HCT116 (cell line): ENCODE results near the gene CERCAM. TPM values are rescaled to one million over a fixed set of nuclear protein-coding genes. Genes with fewer than 3 reads are reported as not detected.

ENCODE experiments used
- ATAC-seq: fragments of 200-7000 bp; cut with Tn5 transposase; 2 replicates; pipeline ENCODE4 v1.9.1; 2020; ENCODE audit warnings: mild to moderate bottlenecking, moderate library complexity
- BruUV-seq: library from RNA; stranded (reverse); fragments of 400-500 nt; replicated peaks from 2 replicates; lab custom pipeline; 2021; lab: Mats Ljungman, UMichigan
- CTCF ChIA-PET: fragments of 300-600 bp; sonication (Branson Sonifier 250); formaldehyde crosslinking; loops from one replicate; lab custom pipeline; 2021; ENCODE audit warnings: antibody characterized with exemption; lab: Charles Lee
- POLR2A ChIA-PET: fragments of 300-600, 350-600 bp; sonication (Branson Sonifier 250); formaldehyde crosslinking; loops from one replicate; lab custom pipeline; 2021; ENCODE audit warnings: antibody characterized with exemption; lab: Charles Lee
- RAD21 ChIA-PET, 2 experiments: fragments of 300-600 bp; sonication (Branson Sonifier 250); formaldehyde crosslinking; loops; one replicate each; lab custom pipeline; 2023; ENCODE audit warnings: low total read pairs in 2 of 2; ENCODE audit not compliant: uncharacterized antibody in 2 of 2, unreplicated experiment in 2 of 2, low non-redundant PET in 1 of 2; lab: Charles Lee
- DNase-seq: peaks from one replicate; pipeline ENCODE4 v3.0.0-alpha.2; 2010; ENCODE audit warnings: low read depth, low spot score
- H2AFZ ChIP-seq: fragments of 200-600 bp; shearing (Covaris generic), sonication (generic); 2 replicates; pipeline ENCODE4 v1.6.1; 2017; ENCODE audit warnings: low read depth, mixed run types, mixed read lengths, antibody characterized with exemption, low read length; ENCODE audit not compliant: poor library complexity, severe bottlenecking
- H3K27ac ChIP-seq: 2 replicates; pipeline ENCODE4 v1.5.1; 2012; ENCODE audit warnings: low read depth, low read length
- H3K27me3 ChIP-seq: fragments of 200-600 bp; sonication (generic); 2 replicates; pipeline ENCODE4 v1.6.1; 2016; ENCODE audit warnings: mixed run types, low read length, mixed read lengths; ENCODE audit not compliant: insufficient read depth
- H3K36me3 ChIP-seq, 2 experiments: fragments of 200-500 bp in 1 of 2; fragments of 200-600 bp in 1 of 2; sonication (Bioruptor generic) in 1 of 2; sonication (generic) in 1 of 2; 2 replicates each; pipeline versions ENCODE4 v1.5.1 to v1.6.1; 2014 to 2016; ENCODE audit warnings: low read length in 2 of 2, inconsistent platforms in 1 of 2, mixed read lengths in 1 of 2, mixed run types in 1 of 2; ENCODE audit not compliant: insufficient read depth in 2 of 2, control insufficient read depth in 1 of 2
- H3K4me1 ChIP-seq, 2 experiments: fragments of 200-600 bp in 1 of 2; sonication (generic) in 1 of 2; 2 replicates each; pipeline versions ENCODE4 v1.5.1 to v1.6.1; 2012 to 2017; ENCODE audit warnings: low read length in 2 of 2, inconsistent platforms in 1 of 2, mild to moderate bottlenecking in 1 of 2, mixed read lengths in 1 of 2, mixed run types in 1 of 2, moderate library complexity in 1 of 2; ENCODE audit not compliant: insufficient read depth in 2 of 2, control insufficient read depth in 1 of 2
- H3K4me2 ChIP-seq: fragments of 200-600 bp; sonication (generic); 2 replicates; pipeline ENCODE4 v1.6.1; 2017; ENCODE audit warnings: mixed run types, low read length, mixed read lengths
- H3K4me3 ChIP-seq, 2 experiments: fragments of 200-600 bp in 1 of 2; sonication (generic) in 1 of 2; replicated peaks in 1 of 2; 2 replicates each; pipeline ENCODE4 v1.5.1; 2011 to 2016; ENCODE audit warnings: low read length in 2 of 2, control low read depth in 1 of 2, low read depth in 1 of 2, mild to moderate bottlenecking in 1 of 2, mixed read lengths in 1 of 2, mixed run types in 1 of 2
- H3K79me2 ChIP-seq: fragments of 200-600 bp; sonication (generic); 2 replicates; pipeline ENCODE4 v1.6.1; 2017; ENCODE audit warnings: mild to moderate bottlenecking, mixed run types, low read length, moderate library complexity, mixed read lengths; ENCODE audit not compliant: insufficient read depth
- H3K9ac ChIP-seq: fragments of 200-600 bp; sonication (generic); 2 replicates; pipeline ENCODE4 v1.6.1; 2016; ENCODE audit warnings: low read length, mixed read lengths
- H3K9me2 ChIP-seq: fragments of 200-600 bp; sonication (generic), shearing (Covaris generic); 2 replicates; pipeline ENCODE4 v1.6.1; 2017; ENCODE audit warnings: mixed run types, mild to moderate bottlenecking, moderate library complexity; ENCODE audit not compliant: insufficient read depth
- H3K9me3 ChIP-seq, 2 experiments: fragments of 200-500 bp in 1 of 2; fragments of 200-600 bp in 1 of 2; sonication (Bioruptor generic) in 1 of 2; sonication (generic) in 1 of 2; 2 replicates each; pipeline ENCODE4 v1.6.1; 2014 to 2017; ENCODE audit warnings: low read length in 2 of 2, mixed read lengths in 2 of 2, inconsistent platforms in 1 of 2, low read depth in 1 of 2, mild to moderate bottlenecking in 1 of 2, mixed run types in 1 of 2, moderate library complexity in 1 of 2; ENCODE audit not compliant: control insufficient read depth in 1 of 2, insufficient read depth in 1 of 2
- H4K20me1 ChIP-seq: fragments of 200-600 bp; sonication (generic), shearing (Covaris generic); 2 replicates; pipeline ENCODE4 v1.6.1; 2017; ENCODE audit warnings: mixed run types, mild to moderate bottlenecking, moderate library complexity; ENCODE audit not compliant: insufficient read depth
- CBX3 ChIP-seq: IDR thresholded peaks from 2 replicates; pipeline ENCODE4 v1.6.1; 2012; ENCODE audit warnings: low read depth
- CEBPB ChIP-seq: IDR thresholded peaks from 2 replicates; pipeline ENCODE4 v1.6.1; 2012; ENCODE audit warnings: low read depth
- CTCF ChIP-seq, 3 experiments: fragments of 200-600 bp in 1 of 3; sonication (generic) in 1 of 3; IDR thresholded peaks in 2 of 3; conservative IDR thresholded peaks in 1 of 3; 2 replicates each; pipeline ENCODE4 v1.5.1; 2012 to 2017; ENCODE audit warnings: low read depth in 2 of 3, low read length in 2 of 3, antibody characterized with exemption in 1 of 3, borderline replicate concordance in 1 of 3, control low read depth in 1 of 3, mild to moderate bottlenecking in 1 of 3, mixed read lengths in 1 of 3, mixed run types in 1 of 3, moderate library complexity in 1 of 3; ENCODE audit not compliant: insufficient read depth in 1 of 3
- EZH2 ChIP-seq: fragments of 200-600 bp; sonication (generic); IDR thresholded peaks from 2 replicates; pipeline ENCODE4 v1.6.1; 2017; ENCODE audit warnings: antibody characterized with exemption, mixed run types
- SP1 ChIP-seq: IDR thresholded peaks from 2 replicates; pipeline ENCODE4 v1.6.1; 2012; ENCODE audit warnings: low read depth
- SRF ChIP-seq: IDR thresholded peaks from 2 replicates; pipeline ENCODE4 v1.6.1; 2012; ENCODE audit warnings: low read depth
- ZBTB33 ChIP-seq: IDR thresholded peaks from 2 replicates; pipeline ENCODE4 v1.6.1; 2011; ENCODE audit warnings: mild to moderate bottlenecking, low read length, moderate library complexity; ENCODE audit not compliant: insufficient replicate concordance; ENCODE audit errors: extremely low read depth
- ZNF274 ChIP-seq: fragments of 200-500 bp; sonication (Bioruptor generic); IDR thresholded peaks from 2 replicates; pipeline ENCODE4 v1.6.1; 2014; ENCODE audit warnings: mild to moderate bottlenecking, low read depth, low read length, inconsistent platforms
- intact Hi-C: fragments of 100-400 bp; cut with micrococcal nuclease; formaldehyde crosslinking; loops from 2 replicates; pipeline ENCODE4 v1.10.0; 2022
- total RNA-seq: library from RNA; stranded (reverse); gene quantifications from one replicate; pipeline ENCODE4 v1.2.1, GENCODE V29; 2021; ENCODE audit not compliant: unreplicated experiment

The CERCAM gene
- total RNA-seq, 1 experiment from 2014 or later: 27.0 TPM

- no peaks in the 10 kb centered on the region for H3K9me2 ChIP-seq
- no peak overlapping the region for H3K27ac ChIP-seq
- no peak overlapping the region for H3K4me2 ChIP-seq
- ChIA-PET POLR2A (no interaction called here), RAD21 (no interaction called here), CTCF (interaction anchor here (1.1 kb wide), 1 partner anchor 14 kb away, joined by 6 read pairs; no protein-coding TSS in a partner anchor)
- no peak for DNase-seq
- no peaks in the 10 kb centered on the region for H3K27me3 ChIP-seq
- H3K36me3 ChIP-seq: no peaks in the 10 kb centered on the region
- H3K9me3 ChIP-seq: no peaks in the 10 kb centered on the region
- H3K4me3 ChIP-seq: no peak overlapping the region
- peaks cover 23 to 39% of the 10 kb centered on the region in 2 experiments for H3K4me1 ChIP-seq
- no peak for ATAC-seq
- intact Hi-C loops: no loop called here
- TF ChIP-seq EZH2 (no peak), SP1 (no peak), ZBTB33 (no peak)
- H4K20me1 ChIP-seq: no peaks in the 10 kb centered on the region
- no peak overlapping the region for H2AFZ ChIP-seq
- no peaks in the 10 kb centered on the region for H3K79me2 ChIP-seq
- BruUV-seq: no TSS peak
- H3K9ac ChIP-seq: no peak overlapping the region
Observed at GRCh38 chr9:128424268-128424780, 3.7 kb downstream of the CERCAM start.

- Histone ChIP-seq H3K9me3 (no peaks in the 10 kb centered on the region), H3K9ac (no peak overlapping the region), H2AFZ (no peak overlapping the region), H3K79me2 (no peaks in the 10 kb centered on the region), H3K9me2 (no peaks in the 10 kb centered on the region), H3K27me3 (no peaks in the 10 kb centered on the region), H3K4me3 (no peak overlapping the region), H4K20me1 (no peaks in the 10 kb centered on the region), H3K4me2 (no peak overlapping the region), H3K4me1 (peaks cover under 1 to 3% of the 10 kb centered on the region in 2 experiments; a peak in 3 of 4 replicates), H3K27ac (no peak overlapping the region), H3K36me3 (no peaks in the 10 kb centered on the region)
- TF ChIP-seq CBX3 (no peak), CTCF (IDR thresholded peaks at IDR 0.05 in 2 of 3, conservative IDR thresholded peaks at IDR 0.05 in 1 of 3; ENCODE audit: borderline replicate concordance in 1 of 3, insufficient read depth in 1 of 3, low read depth in 2 of 3, low read length in 2 of 3) (no peak), CEBPB (no peak), ZNF274 (no peak), SRF (no peak), EZH2 (no peak)
- no peak for ATAC-seq
- intact Hi-C loops: no loop called here
- ChIA-PET RAD21 (no interaction called here), POLR2A (no interaction called here), CTCF (interaction anchor here (0.8 to 1.0 kb wide), 2 partner anchors 9 to 10 kb away, joined by 3 read pairs; no protein-coding TSS in a partner anchor)
- no TSS peak for BruUV-seq
- DNase-seq: no peak
Observed at GRCh38 chr9:128428644-128429512, 8.2 kb downstream of the CERCAM start.
